Central memory CD4-positive, alpha-beta T cell (primary cell): Measurements from ENCODE around the gene C4A.
A peak's percentile ranks its signal among the peaks of the same experiment; 100 is the strongest.
"Not testable (repeated sequence)": the region's sequence is repeated elsewhere in the genome, so short reads cannot be mapped to it uniquely, and the experiment has no call there.

Source experiments
- DNase-seq: peaks from one replicate; pipeline ENCODE4 v3.0.0; 2022

Gene C4A

DNA sequence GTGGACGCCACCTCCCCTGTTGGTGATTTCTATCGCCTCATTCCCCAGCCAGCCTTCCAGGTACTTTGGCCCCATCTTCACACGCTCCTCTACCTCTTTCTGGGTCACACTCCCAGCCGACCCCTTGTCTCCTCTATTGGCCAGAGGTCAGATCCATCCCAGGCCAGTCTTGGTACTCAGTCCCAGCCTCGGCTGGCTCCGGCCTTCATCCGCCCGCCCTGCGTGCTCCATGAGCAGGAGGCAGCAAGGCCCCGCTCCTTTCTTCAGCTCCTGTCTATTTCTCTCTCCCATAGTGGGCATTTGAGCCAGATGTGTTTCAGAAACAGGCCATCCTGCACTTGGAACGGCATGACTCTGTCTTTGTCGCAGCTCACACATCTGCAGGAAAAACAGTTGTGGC is 20.2 kb upstream of the C4A start:
- DNase-seq = no peak

DNA sequence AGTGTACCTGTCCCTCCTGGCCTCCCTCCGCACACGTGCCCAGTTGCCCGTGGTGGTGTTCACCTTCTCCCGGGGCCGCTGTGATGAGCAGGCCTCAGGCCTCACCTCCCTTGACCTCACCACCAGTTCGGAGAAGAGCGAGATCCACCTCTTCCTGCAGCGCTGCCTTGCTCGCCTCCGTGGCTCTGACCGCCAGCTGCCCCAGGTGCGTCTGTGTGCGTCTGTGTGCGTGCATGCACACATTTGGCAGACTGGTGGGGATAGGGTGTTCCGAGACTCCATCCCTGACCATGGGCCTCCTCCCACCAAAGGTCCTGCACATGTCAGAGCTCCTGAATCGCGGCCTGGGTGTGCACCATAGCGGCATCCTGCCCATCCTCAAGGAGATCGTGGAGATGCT is 17.9 kb upstream of the C4A start:
- no peak for DNase-seq

DNA sequence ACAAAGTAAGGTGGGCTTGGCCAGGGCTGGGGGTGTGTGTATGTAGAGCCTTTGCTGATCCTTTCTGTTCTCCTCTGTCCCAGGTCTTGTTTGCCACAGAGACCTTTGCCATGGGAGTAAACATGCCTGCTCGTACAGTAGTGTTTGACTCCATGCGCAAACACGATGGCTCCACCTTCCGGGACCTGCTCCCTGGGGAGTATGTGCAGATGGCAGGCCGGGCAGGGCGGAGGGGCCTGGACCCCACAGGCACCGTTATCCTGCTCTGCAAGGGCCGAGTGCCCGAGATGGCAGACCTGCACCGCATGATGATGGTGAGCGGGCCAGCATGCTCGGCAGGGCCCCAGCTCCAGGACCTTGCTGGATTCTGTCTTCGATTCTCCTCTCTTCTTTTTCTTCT is 16.2 kb upstream of the C4A start:
- no peak for DNase-seq

DNA sequence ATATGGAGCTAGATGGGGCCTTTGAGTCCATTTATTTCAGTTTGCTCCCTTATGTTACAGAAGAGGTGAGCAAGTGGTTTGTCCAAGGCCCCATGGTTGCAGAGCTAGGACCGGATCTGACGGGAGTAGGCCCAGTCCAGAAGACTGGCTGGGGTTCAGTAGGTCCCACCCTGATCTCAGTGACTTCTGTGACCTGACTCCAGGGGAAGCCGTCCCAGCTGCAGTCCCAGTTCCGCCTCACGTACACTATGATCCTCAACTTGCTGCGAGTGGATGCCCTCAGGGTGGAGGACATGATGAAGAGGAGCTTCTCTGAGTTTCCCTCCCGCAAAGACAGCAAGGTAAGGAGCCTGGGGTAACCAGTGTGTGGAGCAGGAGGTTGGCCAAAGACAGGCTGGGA is 15.4 kb upstream of the C4A start:
- no peak for DNase-seq

DNA sequence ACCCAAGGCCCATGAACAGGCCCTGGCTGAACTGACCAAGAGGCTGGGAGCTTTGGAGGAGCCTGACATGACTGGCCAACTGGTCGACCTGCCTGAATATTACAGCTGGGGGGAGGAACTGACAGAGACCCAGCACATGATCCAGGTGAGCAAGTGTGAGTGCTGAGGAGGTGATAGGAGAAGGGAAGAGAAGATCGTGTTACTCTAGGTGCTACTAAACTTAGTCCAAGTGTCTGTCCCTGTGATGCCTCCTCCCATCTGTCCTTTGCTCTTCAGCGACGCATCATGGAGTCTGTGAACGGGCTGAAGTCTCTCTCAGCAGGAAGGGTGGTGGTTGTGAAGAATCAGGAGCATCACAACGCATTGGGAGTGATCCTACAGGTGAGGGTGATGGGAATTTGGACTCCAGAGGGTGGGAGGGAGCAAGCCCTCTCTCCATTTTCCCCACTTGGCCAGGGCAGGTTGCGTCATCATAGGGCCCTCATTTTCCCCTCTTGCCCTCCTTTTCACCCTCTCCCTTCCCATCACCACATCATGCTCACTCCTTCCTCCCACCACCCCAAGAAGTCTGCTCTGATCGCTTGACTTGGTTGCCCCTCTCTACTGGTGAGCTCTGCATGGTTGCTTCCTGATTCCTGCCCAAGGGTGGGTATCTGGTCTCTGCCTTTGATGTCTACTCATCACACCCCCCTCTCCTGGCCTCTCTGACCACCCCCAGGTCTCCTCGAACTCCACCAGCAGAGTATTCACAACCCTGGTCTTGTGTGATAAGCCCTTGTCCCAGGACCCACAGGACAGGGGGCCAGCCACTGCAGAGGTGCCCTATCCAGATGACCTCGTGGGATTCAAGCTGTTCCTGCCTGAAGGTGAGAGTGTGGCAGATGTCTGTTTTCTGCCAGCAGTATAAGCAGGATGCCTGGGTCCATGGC is 14.6 kb upstream of the C4A start:
- no peak for DNase-seq

DNA sequence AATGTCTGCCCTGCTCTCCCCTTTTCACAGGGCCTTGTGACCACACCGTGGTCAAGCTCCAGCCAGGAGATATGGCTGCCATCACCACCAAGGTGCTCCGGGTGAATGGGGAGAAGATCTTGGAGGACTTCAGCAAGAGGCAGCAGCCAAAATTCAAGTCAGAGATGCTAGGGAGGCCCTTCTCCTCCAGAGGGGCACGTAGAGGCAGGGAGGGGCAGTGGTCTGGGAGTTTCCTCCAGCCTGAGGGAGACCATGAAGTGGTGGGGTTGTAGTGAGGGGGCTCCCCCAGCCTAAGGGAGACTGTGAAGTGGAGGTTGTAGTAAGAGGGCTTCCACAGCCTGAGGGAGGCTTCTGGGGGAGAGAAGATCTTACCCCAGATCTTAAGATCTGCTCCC is 13.9 kb upstream of the C4A start:
- no peak for DNase-seq

DNA sequence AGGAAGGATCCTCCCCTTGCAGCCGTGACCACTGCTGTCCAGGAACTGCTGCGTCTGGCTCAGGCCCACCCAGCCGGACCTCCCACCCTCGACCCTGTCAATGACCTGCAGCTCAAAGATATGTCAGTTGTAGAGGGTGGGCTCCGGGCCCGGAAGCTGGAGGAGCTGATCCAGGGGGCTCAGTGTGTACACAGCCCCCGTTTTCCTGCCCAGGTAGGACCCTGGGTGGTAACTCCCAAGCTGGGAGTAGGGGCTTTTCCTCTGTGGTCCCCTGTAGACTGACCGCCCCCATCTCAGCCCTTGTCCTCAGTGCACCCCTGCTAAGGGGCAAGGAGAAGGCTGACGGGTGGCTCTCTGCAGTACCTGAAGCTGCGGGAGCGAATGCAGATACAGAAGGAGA is 13.5 kb upstream of the C4A start:
- DNase-seq = no peak

DNA sequence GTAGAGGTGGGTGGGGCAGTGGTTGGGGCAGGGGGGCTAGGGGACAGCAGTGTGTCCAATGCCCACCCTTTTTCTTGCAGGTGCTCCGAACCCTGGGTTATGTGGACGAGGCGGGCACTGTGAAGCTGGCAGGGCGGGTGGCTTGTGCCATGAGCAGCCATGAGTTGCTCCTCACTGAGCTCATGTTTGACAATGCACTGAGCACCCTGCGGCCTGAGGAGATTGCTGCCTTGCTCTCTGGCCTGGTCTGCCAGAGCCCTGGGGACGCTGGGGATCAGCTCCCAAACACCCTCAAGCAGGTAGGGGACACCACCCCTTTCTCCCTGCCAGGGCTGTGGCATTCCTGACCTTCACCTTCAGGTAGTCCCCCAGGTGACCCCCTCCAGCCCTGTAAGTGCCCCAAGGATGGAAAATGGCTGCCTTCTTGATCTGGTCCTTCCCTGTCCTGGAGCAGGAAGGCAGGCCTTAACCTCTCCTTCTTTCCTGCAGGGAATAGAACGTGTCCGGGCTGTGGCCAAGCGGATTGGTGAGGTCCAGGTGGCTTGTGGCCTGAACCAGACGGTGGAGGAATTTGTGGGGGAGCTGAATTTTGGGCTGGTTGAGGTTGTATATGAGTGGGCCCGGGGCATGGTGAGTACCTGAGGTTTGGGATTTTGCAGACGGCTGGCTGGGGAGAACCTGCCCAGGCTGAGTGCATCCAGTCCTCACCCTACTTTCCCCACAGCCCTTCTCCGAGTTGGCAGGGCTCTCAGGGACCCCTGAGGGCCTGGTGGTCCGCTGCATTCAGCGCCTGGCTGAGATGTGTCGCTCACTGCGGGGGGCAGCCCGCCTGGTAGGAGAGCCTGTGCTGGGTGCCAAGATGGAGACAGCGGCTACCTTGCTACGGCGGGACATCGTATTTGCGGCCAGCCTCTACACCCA is 12.8 kb upstream of the C4A start:
- no peak for DNase-seq

DNA sequence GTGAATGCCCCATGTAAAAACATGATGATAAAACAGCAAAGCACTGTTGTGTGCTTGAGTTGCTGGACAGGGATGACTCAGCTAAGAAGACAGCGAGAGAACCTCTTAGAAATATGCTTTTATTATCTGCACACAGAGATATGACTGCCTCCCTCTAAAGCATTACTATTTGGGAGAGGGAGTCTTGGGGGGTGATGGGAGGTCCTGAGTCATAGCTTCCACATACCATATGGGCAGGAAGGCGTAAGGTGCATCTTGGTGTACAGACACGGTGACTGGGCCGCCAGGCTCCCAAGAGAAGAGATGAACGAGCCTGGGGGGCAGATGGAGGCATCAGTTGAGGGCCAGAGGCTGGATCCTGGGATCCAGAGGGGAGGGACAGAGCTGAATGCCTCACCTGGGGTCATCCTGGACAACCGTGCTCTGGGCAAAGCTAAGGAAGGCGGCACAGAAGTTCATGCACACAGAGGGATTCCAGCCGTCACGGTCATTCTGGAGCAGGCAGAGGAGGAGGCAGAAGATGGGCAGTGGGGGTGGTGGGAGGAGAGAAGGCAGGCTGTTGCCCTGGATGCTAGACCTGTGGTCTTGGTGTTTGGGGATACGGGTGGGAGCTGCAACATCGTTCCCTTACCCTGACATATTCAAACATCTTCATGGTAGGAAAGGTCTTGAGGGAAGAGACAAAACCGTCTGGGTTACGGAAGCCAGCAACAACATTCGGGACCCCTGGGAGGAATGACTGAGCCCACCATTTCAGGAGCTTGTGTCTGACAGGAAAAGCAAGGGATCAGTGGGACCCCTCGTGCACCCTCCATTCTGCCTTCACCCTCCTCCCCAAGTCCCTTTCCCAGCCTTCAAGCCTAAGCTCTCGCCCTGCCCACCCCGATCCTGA is 11.9 kb upstream of the C4A start:
- no peak for DNase-seq

DNA sequence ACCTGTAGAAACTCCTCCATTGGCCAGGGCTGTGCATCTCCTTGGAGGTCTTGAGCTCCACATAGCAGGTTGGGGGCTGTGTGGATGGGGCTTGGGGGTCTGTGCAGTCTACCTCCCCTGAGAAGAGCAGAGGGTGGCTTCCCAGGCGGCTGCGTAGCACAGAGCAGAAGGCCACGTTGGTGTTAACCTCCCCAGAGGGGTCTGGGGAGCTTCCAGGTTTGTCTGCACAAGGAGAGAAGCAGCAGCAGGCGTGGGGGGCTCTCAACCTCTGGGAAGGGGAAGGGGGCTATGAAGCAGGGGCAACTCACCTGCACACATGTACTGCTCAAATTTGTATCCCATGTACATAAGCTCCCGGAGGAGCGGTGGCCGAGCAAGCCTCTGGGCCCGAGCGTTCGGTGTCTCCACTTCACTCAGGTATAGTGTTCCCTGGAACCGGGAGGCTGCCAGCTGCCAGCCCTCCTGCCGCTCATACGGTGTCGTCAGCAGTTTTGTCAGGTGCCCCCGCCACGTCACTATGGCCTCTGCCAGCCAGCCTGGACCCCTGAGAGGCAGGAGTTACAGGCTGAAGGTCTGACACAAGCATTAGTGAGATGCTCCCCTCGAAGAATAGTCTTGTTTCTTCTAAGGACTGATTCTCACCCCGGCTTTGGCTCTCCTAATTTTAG is 11.1 kb upstream of the C4A start:
- no peak for DNase-seq

DNA sequence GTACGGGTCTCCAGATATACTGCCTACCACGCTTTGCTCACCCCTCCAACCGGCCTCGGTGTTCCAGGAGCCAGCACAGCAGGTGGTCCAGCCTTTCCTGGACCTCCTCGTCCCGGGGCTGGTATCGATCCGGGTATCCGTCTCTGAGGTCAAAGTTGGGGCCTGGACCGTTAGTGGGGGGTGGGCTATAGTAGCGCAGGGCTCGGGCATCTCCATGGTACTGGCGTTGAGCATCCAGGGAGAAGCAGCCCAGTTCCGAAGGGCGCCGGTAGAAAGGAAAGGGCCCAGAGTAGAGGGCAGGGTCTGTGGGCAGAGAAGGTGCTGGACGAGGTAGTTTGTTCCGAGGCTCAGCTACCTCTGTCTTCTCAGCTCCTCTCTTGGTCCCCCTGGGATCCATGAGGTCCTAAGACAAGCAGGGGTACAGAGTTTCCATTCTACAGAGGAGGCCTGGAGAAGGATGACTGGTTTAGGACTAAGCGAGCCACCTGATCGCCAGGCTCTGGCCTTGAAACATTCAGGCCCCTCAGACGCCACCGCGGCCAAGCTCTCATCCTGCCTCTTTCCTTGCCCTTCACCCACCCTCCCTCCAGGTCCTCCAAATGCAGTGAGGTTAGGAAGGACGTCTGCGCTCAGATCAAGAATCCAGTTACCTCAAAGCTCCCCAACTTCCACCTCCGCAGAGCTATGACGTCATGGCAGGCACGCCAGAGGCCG is 10.4 kb upstream of the C4A start:
- DNase-seq = no peak

DNA sequence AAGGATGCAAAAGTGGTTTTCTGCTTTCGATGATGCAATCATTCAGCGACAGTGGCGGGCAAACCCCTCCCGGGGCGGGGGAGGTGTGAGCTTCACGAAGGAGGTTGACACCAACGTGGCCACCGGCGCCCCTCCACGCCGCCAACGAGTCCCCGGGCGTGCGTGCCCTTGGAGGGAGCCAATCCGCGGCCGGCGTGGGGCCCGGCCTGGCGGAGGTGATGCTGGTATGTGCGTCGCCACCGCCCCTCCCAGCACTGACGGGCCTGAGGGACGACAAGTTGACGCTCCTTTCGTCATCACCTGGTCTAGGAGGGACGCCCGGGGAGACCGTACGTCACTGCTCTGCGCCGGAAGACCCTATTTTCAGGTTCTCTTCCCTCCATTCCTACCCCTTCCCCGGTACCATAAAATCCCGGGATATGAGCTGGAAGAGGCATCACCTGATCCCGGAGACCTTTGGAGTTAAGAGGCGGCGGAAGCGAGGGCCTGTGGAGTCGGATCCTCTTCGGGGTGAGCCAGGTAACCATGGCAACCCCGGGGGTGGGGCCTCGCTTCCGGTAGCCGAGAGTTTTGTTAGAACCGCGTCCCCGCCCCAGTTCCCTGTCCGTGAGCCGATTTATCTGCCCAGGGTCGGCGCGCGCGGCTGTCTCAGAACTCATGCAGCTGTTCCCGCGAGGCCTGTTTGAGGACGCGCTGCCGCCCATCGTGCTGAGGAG is 9.7 kb upstream of the C4A start, which contains the start of gene DXO:
Gene DXO (minus strand): TSS at position 146 of the 716 bp plus-strand sequence. CDS start 463 bp downstream, outside the sequence.
- DNase-seq = peak; percentile 100

DNA sequence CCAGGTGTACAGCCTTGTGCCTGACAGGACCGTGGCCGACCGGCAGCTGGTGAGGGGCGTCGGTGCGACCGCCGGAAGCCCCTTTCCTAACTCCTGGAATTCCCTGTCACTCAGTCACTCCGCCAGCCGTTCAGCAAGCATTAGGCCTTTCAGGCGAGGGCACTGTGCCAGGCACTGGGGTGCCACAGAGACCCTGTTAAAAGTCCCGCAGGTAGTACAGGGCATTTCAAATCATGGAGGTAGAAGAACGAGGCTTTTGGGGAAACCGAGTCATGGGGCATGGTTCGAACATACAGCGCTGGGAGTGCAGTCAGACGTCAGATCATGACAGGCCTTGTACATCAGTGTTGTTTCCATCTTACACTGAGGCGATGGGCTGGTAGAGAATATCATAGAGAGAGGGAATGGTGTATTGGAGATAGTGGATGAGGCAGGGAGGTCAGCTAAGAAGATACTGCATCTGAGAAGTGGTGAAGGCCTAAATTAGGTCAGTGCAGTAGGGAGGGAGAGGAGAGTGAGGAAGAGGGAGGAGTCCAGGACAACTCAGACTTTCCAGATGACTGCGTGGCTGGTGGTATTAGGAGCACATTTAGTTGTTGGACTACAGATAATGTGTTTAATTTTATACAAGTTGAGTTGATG is 9.0 kb upstream of the C4A start:
- no peak for DNase-seq

DNA sequence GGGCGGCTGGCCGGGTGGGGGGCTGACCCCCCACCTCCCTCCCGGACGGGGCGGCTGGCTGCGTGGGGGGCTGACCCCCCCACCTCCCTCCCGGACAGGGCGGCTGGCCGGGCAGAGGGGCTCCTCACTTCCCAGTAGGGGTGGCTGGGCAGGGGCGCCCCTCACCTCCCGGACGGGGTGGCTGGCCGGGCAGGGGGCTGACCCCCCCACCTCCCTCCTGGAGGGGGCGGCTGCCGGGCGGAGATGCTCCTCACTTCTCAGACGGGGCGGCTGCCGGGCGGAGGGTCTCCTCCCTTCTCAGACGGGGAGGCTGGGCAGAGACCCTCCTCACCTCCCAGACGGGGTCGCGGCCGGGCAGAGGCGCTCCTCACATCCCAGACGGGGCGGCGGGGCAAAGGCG is 5.8 kb upstream of the C4A start:
- DNase-seq = not testable (repeated sequence)

DNA sequence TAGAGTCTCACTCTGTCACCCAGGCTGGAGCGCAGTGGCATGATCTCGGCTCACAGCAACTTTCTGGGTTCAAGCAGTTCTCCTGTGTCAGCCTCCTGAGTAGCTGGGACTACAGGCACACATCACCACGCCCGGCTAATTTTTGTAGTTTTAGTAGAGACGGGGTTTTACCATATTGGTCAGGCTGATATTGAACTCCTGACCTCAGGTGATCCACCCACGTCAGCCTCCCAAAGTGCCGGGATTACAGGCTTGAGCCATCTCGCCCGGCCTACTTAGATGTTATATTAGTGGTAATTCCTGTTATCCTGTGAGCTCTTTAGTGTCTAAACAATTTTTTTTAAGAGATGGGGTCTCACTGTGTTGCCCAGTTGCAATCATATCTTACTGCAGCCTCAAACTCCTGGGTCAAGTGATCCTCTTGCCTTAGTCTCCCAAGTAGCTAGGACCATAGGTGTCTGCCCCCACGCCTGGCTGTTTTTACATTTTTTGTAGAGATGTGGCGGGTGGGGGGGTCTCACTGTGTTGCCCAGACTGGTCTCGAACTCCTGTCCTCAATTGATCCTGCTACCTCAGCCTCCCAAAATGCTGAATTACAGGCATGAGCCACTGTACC is 3.9 kb upstream of the C4A start:
- no peak for DNase-seq

DNA sequence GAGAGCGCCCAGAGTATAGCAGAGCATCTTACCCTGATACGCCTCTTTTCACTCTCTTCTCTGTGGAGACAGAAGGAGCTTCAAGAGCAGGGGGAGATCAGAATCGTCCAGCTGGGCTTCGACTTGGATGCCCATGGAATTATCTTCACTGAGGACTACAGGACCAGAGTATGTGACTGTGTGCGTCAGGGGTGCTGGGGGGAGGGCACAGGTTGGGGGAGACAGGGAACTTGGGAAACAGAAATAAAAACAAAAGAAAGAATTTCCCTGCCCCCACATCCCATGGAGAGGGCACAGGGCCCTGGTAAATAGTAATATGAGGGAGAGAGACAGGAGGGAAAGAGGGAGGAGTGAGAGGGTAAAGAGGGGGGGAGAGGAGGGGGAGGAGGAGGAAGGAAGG is 3.0 kb upstream of the C4A start:
- no peak for DNase-seq

DNA sequence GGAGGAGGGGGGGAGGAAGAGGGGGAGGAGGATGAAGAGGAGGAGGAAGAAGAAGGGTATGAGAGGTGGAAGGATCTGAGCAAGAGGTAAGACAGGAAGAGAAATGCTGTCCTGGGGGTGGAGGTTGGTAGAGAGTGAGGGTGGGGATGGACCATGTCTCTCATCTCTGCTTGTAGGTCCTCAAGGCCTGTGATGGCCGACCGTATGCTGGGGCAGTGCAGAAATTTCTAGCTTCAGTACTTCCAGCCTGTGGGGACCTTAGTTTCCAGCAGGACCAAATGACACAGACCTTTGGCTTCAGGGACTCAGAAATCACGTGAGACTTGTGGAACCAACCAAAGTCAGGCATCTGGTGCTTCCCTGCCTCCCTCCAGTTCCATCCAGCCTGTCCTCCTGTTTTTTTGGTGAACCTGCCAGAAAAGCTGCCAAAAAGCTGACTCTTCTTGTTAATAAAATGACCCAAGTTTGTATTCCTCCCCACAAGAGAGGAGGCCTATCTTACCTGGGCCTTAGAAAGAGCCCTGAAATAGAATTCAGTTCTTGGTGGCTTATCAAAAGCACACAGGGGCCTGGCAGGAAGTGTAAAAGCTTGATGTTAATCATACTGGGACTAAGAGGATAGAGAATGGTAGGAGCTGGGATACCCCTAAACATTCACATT is 2.5 kb upstream of the C4A start:
- DNase-seq = no peak

DNA sequence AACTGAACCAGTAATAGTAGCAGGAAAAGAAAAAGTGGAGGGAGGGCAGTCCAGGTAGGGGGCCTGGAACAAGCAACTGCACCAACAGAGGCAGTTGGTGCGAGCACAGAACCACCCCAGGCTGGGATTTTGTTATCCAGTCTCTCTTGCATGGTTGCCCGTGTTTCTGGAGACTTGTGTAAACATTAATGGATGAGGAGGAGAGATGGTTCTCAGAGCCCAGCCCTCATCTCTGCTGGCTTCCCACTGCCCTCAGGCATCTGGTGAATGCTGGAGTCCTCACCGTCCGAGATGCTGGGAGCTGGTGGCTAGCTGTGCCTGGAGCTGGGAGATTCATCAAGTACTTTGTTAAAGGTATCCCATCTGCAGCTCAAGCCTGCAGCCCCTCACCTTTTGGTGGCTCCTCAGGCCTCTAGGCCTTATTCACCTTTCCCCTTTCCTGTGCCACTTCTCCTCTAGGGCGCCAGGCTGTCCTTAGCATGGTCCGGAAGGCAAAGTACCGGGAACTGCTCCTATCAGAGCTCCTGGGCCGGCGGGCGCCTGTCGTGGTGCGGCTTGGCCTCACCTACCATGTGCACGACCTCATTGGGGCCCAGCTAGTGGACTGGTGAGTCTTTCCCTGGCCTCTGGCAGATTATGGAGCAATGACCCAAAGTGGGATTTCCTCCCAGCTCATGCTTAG is 1.5 kb upstream of the C4A start:
- DNase-seq = not testable (repeated sequence)
